Stimulated activated CD4-positive, alpha-beta T cell treated with anti-CD3 and anti-CD28 coated beads, Interleukin-4, amount 100 ng/mL, for 1 hour (primary cell): ENCODE measurements around the gene KLHL22.
A peak's percentile ranks its signal among the peaks of the same experiment; 100 is the strongest.
"Not testable (repeated sequence)": the region's sequence is repeated elsewhere in the genome, so short reads cannot be mapped to it uniquely, and the experiment has no call there.

Experiments used
- DNase-seq: peaks from one replicate; pipeline ENCODE4 v3.0.0-alpha.2; 2020

Gene KLHL22

GRCh38 chr22:20499769-20500168 is 4.2 kb upstream of the KLHL22 start:
- DNase-seq, result no peak

- no peak for DNase-seq
Measured at GRCh38 chr22:20498913-20499312, 3.3 kb upstream of the KLHL22 start.

GRCh38 chr22:20497426-20497825 is 1.8 kb upstream of the KLHL22 start:
- no peak for DNase-seq

- DNase-seq, result peak; percentile 94
Measured at GRCh38 chr22:20495861-20496681, 476 bp upstream of the KLHL22 start.

GRCh38 chr22:20491346-20491745 is 4.2 kb downstream of the KLHL22 start:
- DNase-seq, result no peak

- DNase-seq, result no peak
Measured at GRCh38 chr22:20490941-20491307, 4.7 kb downstream of the KLHL22 start.

GRCh38 chr22:20490183-20490940 is 5.2 kb downstream of the KLHL22 start:
- no peak for DNase-seq

GRCh38 chr22:20488946-20489345 is 6.6 kb downstream of the KLHL22 start:
- no peak for DNase-seq

- DNase-seq, result no peak
Measured at GRCh38 chr22:20487715-20488114, 7.9 kb downstream of the KLHL22 start.

- DNase-seq, result no peak
Measured at GRCh38 chr22:20486229-20486628, 9.4 kb downstream of the KLHL22 start.

- DNase-seq, result no peak
Measured at GRCh38 chr22:20484948-20485683, 10.5 kb downstream of the KLHL22 start.

- DNase-seq, result no peak
Measured at GRCh38 chr22:20483771-20484170, 11.8 kb downstream of the KLHL22 start.

- DNase-seq, result not testable (repeated sequence)
Measured at GRCh38 chr22:20483143-20483506, 12.5 kb downstream of the KLHL22 start.

GRCh38 chr22:20479612-20480196 is 15.9 kb downstream of the KLHL22 start:
- DNase-seq, result no peak

GRCh38 chr22:20478059-20478458 is 17.5 kb downstream of the KLHL22 start:
- not testable (repeated sequence) for DNase-seq

GRCh38 chr22:20475569-20475968 is 20.0 kb downstream of the KLHL22 start:
- not testable (repeated sequence) for DNase-seq

GRCh38 chr22:20475115-20475436 is 20.5 kb downstream of the KLHL22 start:
- no peak for DNase-seq

GRCh38 chr22:20472629-20473442 is 22.8 kb downstream of the KLHL22 start:
- no peak for DNase-seq

- DNase-seq, result no peak
Measured at GRCh38 chr22:20471126-20471833, 24.3 kb downstream of the KLHL22 start.

- not testable (repeated sequence) for DNase-seq
Measured at GRCh38 chr22:20470525-20470924, 25.1 kb downstream of the KLHL22 start.

- DNase-seq, result no peak
Measured at GRCh38 chr22:20469110-20469868, 26.3 kb downstream of the KLHL22 start.
